Aorta (tissue), 5 donors: ENCODE data around the gene CPNE9. TPM values are rescaled to one million over a fixed set of nuclear protein-coding genes. Genes with fewer than 3 reads are reported as not detected.

Source experiments
- ATAC-seq: fragments of 200-7000 bp; cut with Tn5 transposase; one replicate; pipeline ENCODE4 v1.9.1; 2022; ENCODE audit warnings: moderate library complexity; ENCODE audit not compliant: low FRiP score
- DNase-seq, 2 donors: peaks; one replicate each; pipeline ENCODE4 v3.0.0-alpha.2; 2020
- H3K27ac ChIP-seq, 2 donors: one replicate each; pipeline ENCODE4 v1.5.1; 2013; ENCODE audit warnings: low read length in 2 of 2, mild to moderate bottlenecking in 2 of 2, moderate library complexity in 2 of 2, control low read depth in 1 of 2, inconsistent platforms in 1 of 2, low read depth in 1 of 2
- H3K27me3 ChIP-seq, 2 donors: one replicate each; pipeline ENCODE4 v1.6.1; 2013; ENCODE audit warnings: control low read depth in 1 of 2, low read length in 1 of 2, mild to moderate bottlenecking in 1 of 2, moderate library complexity in 1 of 2; ENCODE audit not compliant: insufficient read depth in 2 of 2, control insufficient read depth in 1 of 2
- H3K36me3 ChIP-seq, 2 donors: one replicate each; pipeline ENCODE4 v1.6.1; 2013; ENCODE audit warnings: control low read depth in 1 of 2, low read length in 1 of 2, mild to moderate bottlenecking in 1 of 2; ENCODE audit not compliant: insufficient read depth in 2 of 2, control insufficient read depth in 1 of 2
- H3K4me1 ChIP-seq, 2 donors: one replicate each; pipeline ENCODE4 v1.6.1; 2013; ENCODE audit warnings: low read length in 2 of 2, control low read depth in 1 of 2, mild to moderate bottlenecking in 1 of 2, moderate library complexity in 1 of 2; ENCODE audit not compliant: insufficient read depth in 2 of 2, control insufficient read depth in 1 of 2
- H3K4me3 ChIP-seq, 2 donors: one replicate each; pipeline ENCODE4 v1.5.1; 2013; ENCODE audit warnings: low read length in 2 of 2, control low read depth in 1 of 2, mild to moderate bottlenecking in 1 of 2
- H3K9me3 ChIP-seq: one replicate; pipeline ENCODE4 v1.6.1; 2013; ENCODE audit warnings: mild to moderate bottlenecking, low read length; ENCODE audit not compliant: control insufficient read depth
- WGBS, 2 donors: extraction: QIAGEN DNeasy Blood & Tissue Kit; methylation state at CpG; one replicate each; pipeline ENCODE4 v1.1.7; 2013; 5-methylcytosine and 5-hydroxymethylcytosine counted together
- intact Hi-C, 2 donors: fragments of 100-400 bp; cut with DNase I; formaldehyde crosslinking; loops; one replicate each; pipeline versions ENCODE4 v1.14.2 to v1.15.0; 2022
- polyA plus RNA-seq, 2 donors: library from polyadenylated mRNA; stranded (reverse); fragments of 200-250 nt; gene quantifications; one replicate each; pipeline ENCODE4 v1.2.3, GENCODE V29; 2013
- total RNA-seq, 2 donors: library from RNA; stranded (reverse); fragmentation: NEBNext Ultra II Directional; extraction: Animal tissue kit (Norgen Biotek cat#: 25700); gene quantifications; one replicate each; pipeline ENCODE4 v1.2.1, GENCODE V29; 2021
- donor health status: healthy with polysubstance abuse.
- donor health status: Bipolar disorder and iron deficiency.
- donor health status: DM: no; HTN: no; CAD: no.
- donor health status: DM: no; HTN: no; CAD: no.
- donor health status: DM: yes; HTN: yes; CAD: no.

CPNE9 gene
- total and polyA plus RNA-seq, 4 donors, result not detected

- H3K27ac ChIP-seq, result peak overlapping the region in 1 of 2 donors; percentile 89
- WGBS, 2 donors, result 0 to 1% methylated on average over 16 of the region's 17 CpGs
- no peaks in the 10 kb centered on the region for H3K4me1 ChIP-seq
- DNase-seq, result no peak
- intact Hi-C loops, result loop anchor here in 1 of 2 donors (1.0 to 5.0 kb wide), 2 partner anchors 19 to 202 kb away; partner anchors contain the start of genes CRELD1 and OGG1
- H3K36me3 ChIP-seq, result no peaks in the 10 kb centered on the region
- peak overlapping the region in 1 of 2 donors; percentile 10 for H3K4me3 ChIP-seq
- ATAC-seq, result peak; percentile 85
- H3K27me3 ChIP-seq, result no peaks in the 10 kb centered on the region
- H3K9me3 ChIP-seq, result no peaks in the 10 kb centered on the region
These were observed 27.1 kb downstream of the CPNE9 start for GRCh38 chr3:9730657-9731205.

GRCh38 chr3:9731206-9732079, 27.8 kb downstream of the CPNE9 start, which contains the start of gene BRPF1:
BRPF1 (plus strand) TSS chr3:9731735; CDS start chr3:9734141, 2,406 bp downstream.
- intact Hi-C loops, result loop anchor here in 1 of 2 donors (1.0 to 5.0 kb wide), 2 partner anchors 18 to 201 kb away; partner anchors contain the start of genes CRELD1 and OGG1
- Histone ChIP-seq H3K27me3 (no peaks in the 10 kb centered on the region), H3K4me1 (no peaks in the 10 kb centered on the region), H3K9me3 (no peaks in the 10 kb centered on the region), H3K36me3 (no peaks in the 10 kb centered on the region), H3K4me3 (peak within 1 kb of the TSS; percentile 78 to 88), H3K27ac (peak within 1 kb of the TSS; percentile 30 to 96)
- ATAC-seq (peak; percentile 100), DNase-seq (peak; percentile 100)
- WGBS, 2 donors, result 0 to 1% methylated on average over 76 to 88 of the region's 88 CpGs

GRCh38 chr3:9732080-9732739, 28.6 kb downstream of the CPNE9 start:
- H3K27me3 ChIP-seq, result no peaks in the 10 kb centered on the region
- intact Hi-C loops, result loop anchor here in 1 of 2 donors (5.0 kb wide), 1 partner anchor 200 kb away; the partner anchor contains the start of gene CRELD1
- peak overlapping the region; percentile 78 to 88 for H3K4me3 ChIP-seq
- DNase-seq (peak; percentile 69 to 84), ATAC-seq (no peak)
- no peaks in the 10 kb centered on the region for H3K9me3 ChIP-seq
- no peaks in the 10 kb centered on the region for H3K4me1 ChIP-seq
- no peaks in the 10 kb centered on the region for H3K36me3 ChIP-seq
- 2% methylated on average over 41 of the region's 41 CpGs for WGBS, 2 donors
- peak overlapping the region in 1 of 2 donors; percentile 30 for H3K27ac ChIP-seq

GRCh38 chr3:9732740-9733115, 29.1 kb downstream of the CPNE9 start:
- 34 to 36% methylated on average over 7 of the region's 7 CpGs for WGBS, 2 donors
- Histone ChIP-seq H3K27ac (no peak overlapping the region), H3K9me3 (no peaks in the 10 kb centered on the region), H3K36me3 (no peaks in the 10 kb centered on the region), H3K4me1 (no peaks in the 10 kb centered on the region), H3K4me3 (peak overlapping the region in 1 of 2 donors; percentile 88), H3K27me3 (no peaks in the 10 kb centered on the region)
- no peak for ATAC-seq
- intact Hi-C loops, result loop anchor here in 1 of 2 donors (5.0 kb wide), 1 partner anchor 200 kb away; the partner anchor contains the start of gene CRELD1
- DNase-seq, result no peak

GRCh38 chr3:9736831-9737230, 33.2 kb downstream of the CPNE9 start:
- Histone ChIP-seq H3K27me3 (no peaks in the 10 kb centered on the region), H3K4me3 (no peak overlapping the region), H3K36me3 (peaks cover 0 to 18% of the 10 kb centered on the region in 2 donors), H3K4me1 (no peaks in the 10 kb centered on the region), H3K9me3 (no peaks in the 10 kb centered on the region), H3K27ac (no peak overlapping the region)
- ATAC-seq, result no peak
- 48 to 49% methylated on average over 2 of the region's 2 CpGs for WGBS, 2 donors
- DNase-seq, result no peak
- intact Hi-C loops, result no loop called here

GRCh38 chr3:9739181-9739580, 35.5 kb downstream of the CPNE9 start:
- Histone ChIP-seq H3K27me3 (no peaks in the 10 kb centered on the region), H3K4me3 (no peak overlapping the region), H3K27ac (no peak overlapping the region), H3K9me3 (no peaks in the 10 kb centered on the region), H3K36me3 (peaks cover 3 to 28% of the 10 kb centered on the region in 2 donors), H3K4me1 (no peaks in the 10 kb centered on the region)
- ATAC-seq, result no peak
- intact Hi-C loops, result no loop called here
- WGBS, 2 donors, result 91% methylated on average over 15 of the region's 15 CpGs
- DNase-seq, result no peak

- no peak overlapping the region for H3K4me3 ChIP-seq
- H3K4me1 ChIP-seq, result no peaks in the 10 kb centered on the region
- H3K9me3 ChIP-seq, result no peaks in the 10 kb centered on the region
- no peak overlapping the region for H3K27ac ChIP-seq
- 91 to 95% methylated on average over 1 of the region's 1 CpG for WGBS, 2 donors
- intact Hi-C loops, result no loop called here
- no peaks in the 10 kb centered on the region for H3K27me3 ChIP-seq
- peaks cover 4 to 35% of the 10 kb centered on the region in 2 donors for H3K36me3 ChIP-seq
- no peak for DNase-seq
- no peak for ATAC-seq
These were observed 38.9 kb downstream of the CPNE9 start for GRCh38 chr3:9742560-9742959.

- H3K4me1 ChIP-seq, result no peaks in the 10 kb centered on the region
- H3K9me3 ChIP-seq, result no peaks in the 10 kb centered on the region
- H3K27ac ChIP-seq, result no peak overlapping the region
- H3K4me3 ChIP-seq, result no peak overlapping the region
- WGBS, 2 donors, result 92 to 94% methylated on average over 18 of the region's 18 CpGs
- DNase-seq (no peak), ATAC-seq (no peak)
- intact Hi-C loops, result no loop called here
- H3K36me3 ChIP-seq, result peaks cover 4 to 35% of the 10 kb centered on the region in 2 donors
- no peaks in the 10 kb centered on the region for H3K27me3 ChIP-seq
These were observed 39.9 kb downstream of the CPNE9 start for GRCh38 chr3:9743548-9743947.
